ENCODE results near the gene ARMC10.
"Not testable (repeated sequence)": the region's sequence is repeated elsewhere in the genome, so short reads cannot be mapped to it uniquely, and the experiment has no call there.

The ARMC10 gene

DNA sequence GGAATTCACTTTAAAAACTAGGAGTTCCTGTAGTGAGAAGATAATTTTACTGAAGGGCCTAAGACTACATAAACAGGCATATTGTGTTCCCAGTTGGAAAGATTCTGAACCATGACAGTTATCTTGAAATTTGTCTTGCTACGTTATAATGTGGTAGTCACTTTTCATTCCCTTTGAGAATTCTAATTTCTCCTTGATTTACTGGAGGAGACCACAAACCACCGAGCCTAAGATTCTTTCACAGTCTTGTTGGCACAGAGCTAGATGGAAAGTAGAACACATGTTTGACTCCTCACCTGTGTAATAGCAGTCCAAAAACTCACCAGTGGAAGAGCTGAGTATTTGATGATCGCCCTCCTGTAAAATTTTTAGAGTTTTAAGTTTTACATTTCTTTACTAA is 4.9 kb downstream of the ARMC10 start:
- in situ Hi-C loops (cut with MboI; ENCODE audit: low sequenced_read_pairs, unreplicated experiment), result no loop called here
- TF ChIP-seq, protein P1, sequence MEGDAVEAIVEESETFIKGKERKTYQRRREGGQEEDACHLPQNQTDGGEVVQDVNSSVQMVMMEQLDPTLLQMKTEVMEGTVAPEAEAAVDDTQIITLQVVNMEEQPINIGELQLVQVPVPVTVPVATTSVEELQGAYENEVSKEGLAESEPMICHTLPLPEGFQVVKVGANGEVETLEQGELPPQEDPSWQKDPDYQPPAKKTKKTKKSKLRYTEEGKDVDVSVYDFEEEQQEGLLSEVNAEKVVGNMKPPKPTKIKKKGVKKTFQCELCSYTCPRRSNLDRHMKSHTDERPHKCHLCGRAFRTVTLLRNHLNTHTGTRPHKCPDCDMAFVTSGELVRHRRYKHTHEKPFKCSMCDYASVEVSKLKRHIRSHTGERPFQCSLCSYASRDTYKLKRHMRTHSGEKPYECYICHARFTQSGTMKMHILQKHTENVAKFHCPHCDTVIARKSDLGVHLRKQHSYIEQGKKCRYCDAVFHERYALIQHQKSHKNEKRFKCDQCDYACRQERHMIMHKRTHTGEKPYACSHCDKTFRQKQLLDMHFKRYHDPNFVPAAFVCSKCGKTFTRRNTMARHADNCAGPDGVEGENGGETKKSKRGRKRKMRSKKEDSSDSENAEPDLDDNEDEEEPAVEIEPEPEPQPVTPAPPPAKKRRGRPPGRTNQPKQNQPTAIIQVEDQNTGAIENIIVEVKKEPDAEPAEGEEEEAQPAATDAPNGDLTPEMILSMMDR (IDR thresholded peaks at IDR 0.05; ENCODE audit: borderline replicate concordance, control extremely low read depth, extremely low read depth, insufficient read depth, missing control alignments), result no peak
- DNase-seq (ENCODE audit: low spot score), result no peak

DNA sequence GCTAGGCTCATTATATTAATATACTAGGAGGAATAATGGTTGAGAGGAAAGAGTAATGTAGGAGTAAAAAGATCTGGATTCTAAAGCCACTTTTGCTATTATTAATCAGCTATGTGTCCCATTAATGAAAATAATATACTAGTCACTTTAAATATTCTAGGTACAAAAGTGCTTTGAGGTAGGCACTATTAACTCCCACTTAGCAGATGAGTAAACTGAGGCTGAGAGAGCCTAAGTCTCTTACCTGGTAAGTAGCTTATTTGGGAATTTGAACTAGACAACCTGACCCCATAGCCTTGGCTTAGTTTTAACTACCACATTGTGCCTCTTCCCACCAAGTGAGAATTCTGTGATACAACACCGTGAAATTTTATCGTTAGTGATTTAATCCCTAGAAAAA is 6.0 kb downstream of the ARMC10 start:
- DNase-seq (ENCODE audit: low spot score), result no peak
- in situ Hi-C loops (cut with MboI; ENCODE audit: low sequenced_read_pairs, unreplicated experiment), result no loop called here
- TF ChIP-seq, protein P1 (IDR thresholded peaks at IDR 0.05; ENCODE audit: borderline replicate concordance, control extremely low read depth, extremely low read depth, insufficient read depth, missing control alignments), result no peak

DNA sequence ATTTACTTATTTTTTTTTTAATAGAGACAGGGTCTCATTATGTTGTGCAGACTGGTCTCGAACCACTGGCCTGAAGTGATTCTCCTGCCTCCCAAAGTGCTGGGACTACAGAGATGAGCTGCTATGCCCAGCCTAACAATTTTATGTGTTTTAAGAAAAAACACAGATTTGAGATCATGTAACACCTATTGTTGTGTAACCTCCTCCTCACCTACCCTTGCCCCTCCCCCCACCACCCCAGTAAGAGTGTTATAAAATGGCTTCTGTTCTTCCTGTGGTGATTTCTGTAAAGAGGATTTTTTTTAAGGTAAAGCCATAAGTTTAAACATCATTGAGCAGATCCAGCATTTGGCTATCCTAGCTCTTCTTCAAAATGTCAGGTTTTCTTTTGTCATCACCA is 7.6 kb downstream of the ARMC10 start:
- in situ Hi-C loops (cut with MboI; ENCODE audit: low sequenced_read_pairs, unreplicated experiment), result no loop called here
- TF ChIP-seq, protein P1 (IDR thresholded peaks at IDR 0.05; ENCODE audit: borderline replicate concordance, control extremely low read depth, extremely low read depth, insufficient read depth, missing control alignments), result no peak
- DNase-seq (ENCODE audit: low spot score), result no peak

DNA sequence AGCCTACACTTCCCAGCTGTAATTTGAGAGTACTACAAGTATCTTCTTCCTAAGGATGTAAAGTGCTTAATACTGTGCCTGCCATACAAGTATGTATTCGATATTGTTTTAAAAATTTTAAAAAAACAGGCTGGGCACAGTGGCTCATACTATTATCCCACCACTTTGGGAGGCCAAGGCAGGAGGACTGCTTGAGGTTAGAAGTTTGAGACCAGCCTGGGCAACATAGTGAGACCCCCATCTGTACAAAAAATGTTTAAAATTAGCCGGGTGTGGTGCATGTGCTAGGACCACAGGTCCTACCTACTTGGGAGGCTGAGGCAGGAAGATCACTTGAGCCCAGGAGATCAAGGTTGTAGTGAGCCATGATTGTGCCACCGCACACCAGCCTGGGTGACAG is 8.3 kb downstream of the ARMC10 start:
- in situ Hi-C loops (cut with MboI; ENCODE audit: low sequenced_read_pairs, unreplicated experiment), result no loop called here
- TF ChIP-seq, protein P1 (IDR thresholded peaks at IDR 0.05; ENCODE audit: borderline replicate concordance, control extremely low read depth, extremely low read depth, insufficient read depth, missing control alignments), result no peak
- no peak for DNase-seq (ENCODE audit: low spot score)

DNA sequence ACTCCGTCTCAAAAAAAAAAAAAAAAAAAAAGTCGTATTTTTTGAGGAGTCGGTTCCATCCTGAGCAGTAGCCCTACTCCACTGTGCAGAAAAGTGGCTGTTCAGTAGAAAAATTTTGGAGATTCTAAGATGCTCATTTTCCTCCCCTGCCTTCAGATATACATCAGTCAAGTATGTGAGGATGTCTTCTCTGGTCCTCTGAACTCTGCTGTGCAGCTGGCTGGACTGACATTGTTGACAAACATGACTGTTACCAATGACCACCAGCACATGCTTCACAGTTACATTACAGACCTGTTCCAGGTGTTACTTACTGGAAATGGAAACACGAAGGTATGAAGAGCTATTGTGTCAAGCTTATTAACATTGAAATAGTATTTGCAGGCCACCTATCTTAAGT is 17.4 kb downstream of the ARMC10 start:
- in situ Hi-C loops (cut with MboI; ENCODE audit: low sequenced_read_pairs, unreplicated experiment); DNase-seq (ENCODE audit: low spot score): not testable (repeated sequence)

DNA sequence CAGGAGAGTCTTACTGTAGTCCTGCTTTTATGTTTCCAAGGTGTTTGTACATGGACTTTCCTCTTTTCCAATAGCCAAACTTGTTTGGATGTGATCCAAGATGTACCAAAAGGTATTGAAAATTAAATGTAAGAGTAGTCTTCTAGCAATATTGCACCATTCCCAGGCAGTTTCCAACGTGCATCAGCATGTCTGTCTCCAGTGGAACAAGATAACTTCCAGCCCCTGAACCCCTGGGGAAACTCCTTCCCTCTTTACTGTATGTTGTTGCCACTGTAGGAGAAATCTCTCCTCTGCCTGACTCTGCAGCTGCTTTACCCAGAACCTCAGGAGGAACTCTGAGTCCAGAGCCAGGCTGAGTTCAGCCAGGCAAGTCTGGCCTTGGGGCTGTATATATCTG is 18.5 kb downstream of the ARMC10 start:
- no peak for DNase-seq (ENCODE audit: low spot score)
- TF ChIP-seq, protein P1 (IDR thresholded peaks at IDR 0.05; ENCODE audit: borderline replicate concordance, control extremely low read depth, extremely low read depth, insufficient read depth, missing control alignments), result no peak
- in situ Hi-C loops (cut with MboI; ENCODE audit: low sequenced_read_pairs, unreplicated experiment), result no loop called here

DNA sequence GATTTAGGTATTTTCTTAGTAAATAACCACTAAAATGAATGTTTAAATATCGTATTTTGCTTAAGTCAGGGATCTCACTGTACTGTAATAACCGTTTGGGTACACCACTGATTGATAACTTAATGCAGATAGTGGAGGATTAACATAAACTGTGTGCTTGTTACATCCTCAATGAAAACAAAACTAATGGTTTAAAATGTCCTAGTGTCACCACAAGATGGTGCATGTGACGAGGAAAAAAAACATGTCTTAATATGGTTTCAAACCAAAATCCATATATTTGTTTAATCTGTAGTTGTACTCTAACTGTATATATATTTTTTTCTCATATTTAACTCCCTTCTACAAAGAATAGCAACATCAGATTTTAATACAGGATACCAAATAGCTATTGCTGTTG is 19.2 kb downstream of the ARMC10 start:
- no peak for DNase-seq (ENCODE audit: low spot score)
- in situ Hi-C loops (cut with MboI; ENCODE audit: low sequenced_read_pairs, unreplicated experiment), result no loop called here
- TF ChIP-seq, protein P1 (IDR thresholded peaks at IDR 0.05; ENCODE audit: borderline replicate concordance, control extremely low read depth, extremely low read depth, insufficient read depth, missing control alignments), result no peak

DNA sequence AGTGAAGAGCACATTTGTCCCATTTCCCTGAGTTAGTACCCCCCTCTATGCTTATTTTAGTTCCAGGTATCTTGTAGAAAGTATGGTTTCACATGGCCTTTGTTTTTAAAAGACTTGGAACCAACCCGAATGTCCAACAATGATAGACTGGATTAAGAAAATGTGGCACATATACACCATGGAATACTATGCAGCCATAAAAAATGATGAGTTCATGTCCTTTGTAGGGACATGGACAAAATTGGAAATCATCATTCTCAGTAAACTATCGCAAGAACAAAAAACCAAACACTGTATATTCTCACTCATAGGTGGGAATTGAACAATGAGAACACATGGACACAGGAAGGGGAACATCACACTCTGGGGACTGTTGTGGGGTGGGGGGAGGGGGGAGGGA is 20.6 kb downstream of the ARMC10 start:
- DNase-seq (ENCODE audit: low spot score); in situ Hi-C loops (cut with MboI; ENCODE audit: low sequenced_read_pairs, unreplicated experiment): not testable (repeated sequence)
